Caco-2 (cell line): Measurements from ENCODE around the gene MEG3. TPM values are rescaled to one million over a fixed set of nuclear protein-coding genes. Genes with fewer than 3 reads are reported as not detected.

Source experiments
- BruUV-seq: library from RNA; stranded (reverse); fragments of 400-500 nt; replicated peaks from 2 replicates; lab custom pipeline; 2021; lab: Mats Ljungman, UMichigan
- CTCF ChIA-PET: fragments of 300-600 bp; sonication (Branson Sonifier 250); formaldehyde crosslinking; loops from one replicate; lab custom pipeline; 2022; ENCODE audit warnings: antibody characterized with exemption; lab: Charles Lee
- POLR2A ChIA-PET: fragments of 300-600 bp; sonication (Branson Sonifier 250); formaldehyde crosslinking; loops from one replicate; lab custom pipeline; 2022; ENCODE audit warnings: antibody characterized with exemption; lab: Charles Lee
- DNase-seq, 2 experiments: peaks; one replicate each; pipeline versions ENCODE4 v3.0.0 to v3.0.0-alpha.2; 2020 to 2022
- H3K27me3 ChIP-seq: replicated peaks from 2 replicates; pipeline ENCODE4 v1.6.0; 2011; ENCODE audit warnings: low read length; ENCODE audit not compliant: control insufficient read depth, insufficient read depth
- H3K36me3 ChIP-seq: 2 replicates; pipeline ENCODE4 v1.5.1; 2011; ENCODE audit warnings: low read length; ENCODE audit not compliant: control insufficient read depth, insufficient read depth
- H3K4me1 ChIP-seq: fragments of 250-450 bp; sonication (Bioruptor Pico); 2 replicates; pipeline ENCODE4 v1.5.1; 2020; ENCODE audit warnings: mild to moderate bottlenecking
- H3K4me3 ChIP-seq: 2 replicates; pipeline ENCODE4 v1.5.1; 2011; ENCODE audit warnings: low read depth, mild to moderate bottlenecking, control low read depth, low read length
- H3K9me3 ChIP-seq: fragments of 250-450 bp; sonication (Bioruptor Pico); 2 replicates; pipeline ENCODE4 v1.5.1; 2020; ENCODE audit warnings: mild to moderate bottlenecking, moderate library complexity
- H3K27ac Mint-ChIP-seq: one replicate; pipeline ENCODE4 v1.8.0; 2022; ENCODE audit warnings: mixed read lengths; ENCODE audit not compliant: unreplicated experiment
- H3K27me3 Mint-ChIP-seq: one replicate; pipeline ENCODE4 v1.8.0; 2022; ENCODE audit warnings: mixed read lengths; ENCODE audit not compliant: insufficient read depth, unreplicated experiment
- H3K36me3 Mint-ChIP-seq: one replicate; pipeline ENCODE4 v1.8.0; 2022; ENCODE audit warnings: mild to moderate bottlenecking, mixed read lengths; ENCODE audit not compliant: insufficient read depth, unreplicated experiment
- H3K4me1 Mint-ChIP-seq: one replicate; pipeline ENCODE4 v1.8.0; 2022; ENCODE audit warnings: low read depth, mixed read lengths; ENCODE audit not compliant: unreplicated experiment
- H3K4me3 Mint-ChIP-seq: one replicate; pipeline ENCODE4 v1.8.0; 2022; ENCODE audit warnings: mild to moderate bottlenecking, moderate library complexity, mixed read lengths; ENCODE audit not compliant: unreplicated experiment
- H3K9me3 Mint-ChIP-seq: one replicate; pipeline ENCODE4 v1.8.0; 2022; ENCODE audit warnings: mixed read lengths; ENCODE audit not compliant: unreplicated experiment
- CTCF ChIP-seq, 2 experiments: fragments of 200-600 bp in 1 of 2; IDR thresholded peaks; 1 replicate in 1 of 2; 2 replicates in 1 of 2; pipeline versions ENCODE4 v1.5.1 to v1.8.0; 2011 to 2022; ENCODE audit warnings: antibody characterized with exemption in 1 of 2, control low read depth in 1 of 2, inconsistent platforms in 1 of 2, low read depth in 1 of 2, low read length in 1 of 2, mild to moderate bottlenecking in 1 of 2, moderate library complexity in 1 of 2; ENCODE audit not compliant: insufficient read depth in 1 of 2, severe bottlenecking in 1 of 2, unreplicated experiment in 1 of 2
- intact Hi-C: fragments of 100-400 bp; cut with micrococcal nuclease; formaldehyde crosslinking; loops from one replicate; pipeline ENCODE4 v1.10.0; 2022; ENCODE audit not compliant: unreplicated experiment
- total RNA-seq: library from RNA; stranded (reverse); gene quantifications from 2 replicates; pipeline ENCODE4 v1.2.3, GENCODE V29; 2022

Gene MEG3
- total RNA-seq, 1 experiment from 2014 or later: not detected

GRCh38 chr14:100779691-100780080 is 46.2 kb upstream of the MEG3 start:
- no peak overlapping the region for H3K4me3 ChIP-seq
- no peak overlapping the region for H3K27ac Mint-ChIP-seq
- ChIA-PET POLR2A (no interaction called here), CTCF (no interaction called here)
- no peaks in the 10 kb centered on the region for H3K9me3 Mint-ChIP-seq
- H3K27me3 ChIP-seq: no peaks in the 10 kb centered on the region
- H3K4me1 ChIP-seq: no peaks in the 10 kb centered on the region
- H3K36me3 Mint-ChIP-seq: no peaks in the 10 kb centered on the region
- no peaks in the 10 kb centered on the region for H3K4me1 Mint-ChIP-seq
- H3K27me3 Mint-ChIP-seq: peaks cover 3% of the 10 kb centered on the region
- no peaks in the 10 kb centered on the region for H3K9me3 ChIP-seq
- intact Hi-C loops: no loop called here
- H3K4me3 Mint-ChIP-seq: no peak overlapping the region
- DNase-seq: no peak
- BruUV-seq: no TSS peak
- H3K36me3 ChIP-seq: no peaks in the 10 kb centered on the region
- TF ChIP-seq CTCF (IDR thresholded peaks at IDR 0.05; ENCODE audit: insufficient read depth in 1 of 2, low read depth in 1 of 2, low read length in 1 of 2, severe bottlenecking in 1 of 2, unreplicated experiment in 1 of 2): no peak

DNA sequence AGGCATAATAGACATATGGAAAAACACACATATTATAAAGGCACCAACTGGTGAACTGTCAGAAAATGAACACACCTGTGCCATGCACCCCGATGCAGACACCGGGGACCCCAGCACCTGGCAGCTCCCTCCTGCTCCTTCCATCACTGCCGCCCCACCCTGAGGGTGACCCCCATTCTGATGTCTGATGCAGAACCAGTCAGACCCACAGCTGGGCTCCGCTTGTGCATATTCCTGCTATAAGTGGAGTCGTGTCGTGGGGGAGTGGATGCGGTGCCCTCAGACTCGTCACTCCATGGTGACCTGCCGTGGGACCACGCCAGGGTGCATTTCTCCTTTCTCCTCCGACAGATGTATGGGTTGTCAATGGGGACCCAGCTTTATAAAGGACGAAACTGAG is 45.7 kb upstream of the MEG3 start:
- no peak for DNase-seq
- ChIA-PET CTCF (no interaction called here), POLR2A (no interaction called here)
- Mint-ChIP-seq H3K4me3 (no peak overlapping the region), H3K27me3 (peaks cover 3% of the 10 kb centered on the region), H3K27ac (no peak overlapping the region), H3K36me3 (no peaks in the 10 kb centered on the region), H3K9me3 (no peaks in the 10 kb centered on the region), H3K4me1 (no peaks in the 10 kb centered on the region)
- BruUV-seq: no TSS peak
- Histone ChIP-seq H3K36me3 (no peaks in the 10 kb centered on the region), H3K27me3 (no peaks in the 10 kb centered on the region), H3K4me3 (no peak overlapping the region), H3K4me1 (no peaks in the 10 kb centered on the region), H3K9me3 (no peaks in the 10 kb centered on the region)
- no peak for TF ChIP-seq CTCF (IDR thresholded peaks at IDR 0.05; ENCODE audit: insufficient read depth in 1 of 2, low read depth in 1 of 2, low read length in 1 of 2, severe bottlenecking in 1 of 2, unreplicated experiment in 1 of 2)
- intact Hi-C loops: no loop called here

- intact Hi-C loops: no loop called here
- no TSS peak for BruUV-seq
- no peak for DNase-seq
- no peaks in the 10 kb centered on the region for H3K4me1 Mint-ChIP-seq
- H3K9me3 Mint-ChIP-seq: no peaks in the 10 kb centered on the region
- no peak overlapping the region for H3K27ac Mint-ChIP-seq
- no peak overlapping the region for H3K4me3 Mint-ChIP-seq
- no peak for TF ChIP-seq CTCF (IDR thresholded peaks at IDR 0.05; ENCODE audit: insufficient read depth in 1 of 2, low read depth in 1 of 2, low read length in 1 of 2, severe bottlenecking in 1 of 2, unreplicated experiment in 1 of 2)
- H3K9me3 ChIP-seq: no peaks in the 10 kb centered on the region
- no peaks in the 10 kb centered on the region for H3K36me3 Mint-ChIP-seq
- H3K27me3 Mint-ChIP-seq: peaks cover 3% of the 10 kb centered on the region
- CTCF ChIA-PET: interaction anchor here (0.7 kb wide), 1 partner anchor 255 kb away, joined by 4 read pairs; no protein-coding TSS in a partner anchor
- H3K4me3 ChIP-seq: no peak overlapping the region
- POLR2A ChIA-PET: no interaction called here
- no peaks in the 10 kb centered on the region for H3K27me3 ChIP-seq
- no peaks in the 10 kb centered on the region for H3K36me3 ChIP-seq
- H3K4me1 ChIP-seq: no peaks in the 10 kb centered on the region
Measured at GRCh38 chr14:100780646-100781355, 45.1 kb upstream of the MEG3 start.
